ENCODE results near the gene NCDN.

The NCDN gene

GRCh38 chr1:35594005-35594760, 36.6 kb downstream of the NCDN start:
- no peak for TF ChIP-seq CTCF (IDR thresholded peaks at IDR 0.05; ENCODE audit: borderline replicate concordance, insufficient read depth, low read depth, low read length)
- no peak overlapping the region for H3K4me3 ChIP-seq (ENCODE audit: low read depth, low read length)

GRCh38 chr1:35595684-35596083, 38.1 kb downstream of the NCDN start:
- H3K4me3 ChIP-seq (ENCODE audit: low read depth, low read length), result no peak overlapping the region
- no peak for TF ChIP-seq CTCF (IDR thresholded peaks at IDR 0.05; ENCODE audit: borderline replicate concordance, insufficient read depth, low read depth, low read length)

- no peak for TF ChIP-seq CTCF (IDR thresholded peaks at IDR 0.05; ENCODE audit: borderline replicate concordance, insufficient read depth, low read depth, low read length)
- H3K4me3 ChIP-seq (ENCODE audit: low read depth, low read length), result no peak overlapping the region
These were observed 40.3 kb downstream of the NCDN start for GRCh38 chr1:35597870-35598269.

- no peak for TF ChIP-seq CTCF (IDR thresholded peaks at IDR 0.05; ENCODE audit: borderline replicate concordance, insufficient read depth, low read depth, low read length)
- H3K4me3 ChIP-seq (ENCODE audit: low read depth, low read length), result no peak overlapping the region
These were observed 41.3 kb downstream of the NCDN start for GRCh38 chr1:35598895-35599294.

- no peak overlapping the region for H3K4me3 ChIP-seq (ENCODE audit: low read depth, low read length)
- no peak for TF ChIP-seq CTCF (IDR thresholded peaks at IDR 0.05; ENCODE audit: borderline replicate concordance, insufficient read depth, low read depth, low read length)
These were observed 41.8 kb downstream of the NCDN start for GRCh38 chr1:35599411-35599810.

- H3K4me3 ChIP-seq (ENCODE audit: low read depth, low read length), result no peak overlapping the region
- TF ChIP-seq CTCF (IDR thresholded peaks at IDR 0.05; ENCODE audit: borderline replicate concordance, insufficient read depth, low read depth, low read length), result no peak
These were observed 43.0 kb downstream of the NCDN start for GRCh38 chr1:35600593-35600992.

- TF ChIP-seq CTCF (IDR thresholded peaks at IDR 0.05; ENCODE audit: borderline replicate concordance, insufficient read depth, low read depth, low read length), result no peak
- no peak overlapping the region for H3K4me3 ChIP-seq (ENCODE audit: low read depth, low read length)
These were observed 45.9 kb downstream of the NCDN start for GRCh38 chr1:35603468-35603867.

Data from GM12875 (cell line).